Ascending aorta (tissue), 2 donors: ENCODE results near the gene PPP1R17. TPM values are rescaled to one million over a fixed set of nuclear protein-coding genes. Genes with fewer than 3 reads are reported as not detected.

ENCODE experiments used
- DNase-seq, 2 donors: peaks; one replicate each; pipeline ENCODE4 v3.0.0-alpha.2; 2019; ENCODE audit warnings: low spot score in 2 of 2
- H3K27ac ChIP-seq, 2 donors: fragments of 200-600 bp; sonication (generic); one replicate each; pipeline ENCODE4 v1.5.1; 2016 to 2017; ENCODE audit warnings: mild to moderate bottlenecking in 1 of 2
- H3K27me3 ChIP-seq: fragments of 200-600 bp; sonication (generic); one replicate; pipeline ENCODE4 v1.5.1; 2017
- H3K36me3 ChIP-seq, 2 donors: fragments of 200-600 bp; sonication (generic); one replicate each; pipeline ENCODE4 v1.5.1; 2016
- H3K4me1 ChIP-seq, 2 donors: fragments of 200-600 bp; sonication (generic); one replicate each; pipeline ENCODE4 v1.5.1; 2016 to 2017; ENCODE audit warnings: mild to moderate bottlenecking in 1 of 2
- H3K4me3 ChIP-seq, 2 donors: fragments of 200-600 bp; sonication (generic); one replicate each; pipeline ENCODE4 v1.5.1; 2016 to 2017; ENCODE audit warnings: mild to moderate bottlenecking in 1 of 2
- H3K9me3 ChIP-seq, 2 donors: fragments of 200-600 bp; sonication (generic); one replicate each; pipeline ENCODE4 v1.5.1; 2016
- intact Hi-C: fragments of 100-400 bp; cut with DNase I; formaldehyde crosslinking; loops from one replicate; pipeline ENCODE4 v1.15.1; 2023
- total RNA-seq: library from RNA; depleted of rRNA; stranded (reverse); fragments of >200 nt; gene quantifications from one replicate; pipeline ENCODE4 v1.1.0, GENCODE V29; 2016
- TF ChIP-seq, protein P1 (sequence below), 3 experiments: fragments of 200-600 bp in 2 of 3; fragments of 450-650 bp in 1 of 3; sonication (generic) in 2 of 3; IDR thresholded peaks; one replicate each; pipeline ENCODE4 v1.5.1; 2016 to 2019; ENCODE audit warnings: antibody characterized with exemption in 3 of 3, mild to moderate bottlenecking in 1 of 3, moderate library complexity in 1 of 3

PPP1R17 gene
- total RNA-seq, 1 donor from 2014 or later: not detected

DNA sequence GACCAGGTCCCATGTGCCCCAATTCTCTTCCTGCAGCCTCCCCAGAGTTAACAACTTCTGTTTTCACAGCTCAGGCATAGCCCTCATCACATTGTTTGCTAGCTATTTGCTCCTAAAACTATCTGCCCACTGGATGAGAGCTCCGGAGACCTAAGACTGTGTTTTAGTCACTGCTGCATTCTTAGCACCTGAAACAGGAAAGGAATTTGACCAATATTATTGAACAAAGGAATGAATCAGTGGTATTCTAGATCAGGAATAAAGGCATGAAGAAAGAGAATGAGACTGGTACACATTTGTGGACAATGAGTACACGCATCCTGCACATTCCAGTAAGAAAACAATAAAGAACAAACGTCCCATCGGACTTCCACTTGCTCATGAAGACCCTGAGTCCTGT is 54.8 kb downstream of the PPP1R17 start:
- no peaks in the 10 kb centered on the region for H3K9me3 ChIP-seq
- DNase-seq: no peak
- no peak overlapping the region for H3K4me3 ChIP-seq
- no peak overlapping the region for H3K27ac ChIP-seq
- intact Hi-C loops: loop anchor here (5.0 kb wide), 1 partner anchor 735 kb away; no protein-coding TSS in a partner anchor
- TF ChIP-seq, protein P1, sequence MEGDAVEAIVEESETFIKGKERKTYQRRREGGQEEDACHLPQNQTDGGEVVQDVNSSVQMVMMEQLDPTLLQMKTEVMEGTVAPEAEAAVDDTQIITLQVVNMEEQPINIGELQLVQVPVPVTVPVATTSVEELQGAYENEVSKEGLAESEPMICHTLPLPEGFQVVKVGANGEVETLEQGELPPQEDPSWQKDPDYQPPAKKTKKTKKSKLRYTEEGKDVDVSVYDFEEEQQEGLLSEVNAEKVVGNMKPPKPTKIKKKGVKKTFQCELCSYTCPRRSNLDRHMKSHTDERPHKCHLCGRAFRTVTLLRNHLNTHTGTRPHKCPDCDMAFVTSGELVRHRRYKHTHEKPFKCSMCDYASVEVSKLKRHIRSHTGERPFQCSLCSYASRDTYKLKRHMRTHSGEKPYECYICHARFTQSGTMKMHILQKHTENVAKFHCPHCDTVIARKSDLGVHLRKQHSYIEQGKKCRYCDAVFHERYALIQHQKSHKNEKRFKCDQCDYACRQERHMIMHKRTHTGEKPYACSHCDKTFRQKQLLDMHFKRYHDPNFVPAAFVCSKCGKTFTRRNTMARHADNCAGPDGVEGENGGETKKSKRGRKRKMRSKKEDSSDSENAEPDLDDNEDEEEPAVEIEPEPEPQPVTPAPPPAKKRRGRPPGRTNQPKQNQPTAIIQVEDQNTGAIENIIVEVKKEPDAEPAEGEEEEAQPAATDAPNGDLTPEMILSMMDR (IDR thresholded peaks at IDR 0.05): no peak
- H3K27me3 ChIP-seq: no peaks in the 10 kb centered on the region
- H3K4me1 ChIP-seq: no peaks in the 10 kb centered on the region
- no peaks in the 10 kb centered on the region for H3K36me3 ChIP-seq

DNA sequence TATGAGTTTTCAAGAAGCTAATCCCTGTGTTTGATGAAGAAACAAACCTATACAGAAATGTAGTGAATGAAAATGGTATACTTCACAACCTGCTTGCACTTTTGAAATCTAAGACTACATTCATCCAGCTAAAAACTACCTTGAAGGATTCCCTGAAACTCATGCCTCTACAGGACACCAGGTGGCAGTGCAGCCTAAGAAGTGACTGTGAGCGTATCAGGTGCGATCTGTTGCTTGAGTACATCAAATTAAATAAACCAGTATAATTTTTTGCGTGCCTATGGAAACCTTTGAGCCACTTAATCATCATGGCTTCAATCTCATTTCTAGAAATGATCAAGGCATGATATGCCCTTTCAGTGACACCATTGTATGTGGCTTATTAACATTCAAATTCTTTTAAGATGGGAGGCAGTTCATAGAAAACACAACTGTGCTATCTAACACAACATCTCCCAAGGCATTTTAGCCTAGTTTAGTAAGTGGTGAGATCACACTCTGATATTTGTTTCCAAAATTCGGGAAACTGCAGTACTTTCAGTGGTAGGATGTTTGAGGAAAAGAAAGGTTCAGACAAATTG is 57.4 kb downstream of the PPP1R17 start:
- H3K27me3 ChIP-seq: no peaks in the 10 kb centered on the region
- no peaks in the 10 kb centered on the region for H3K4me1 ChIP-seq
- DNase-seq: no peak
- no peak overlapping the region for H3K27ac ChIP-seq
- no peaks in the 10 kb centered on the region for H3K36me3 ChIP-seq
- H3K4me3 ChIP-seq: no peak overlapping the region
- no peaks in the 10 kb centered on the region for H3K9me3 ChIP-seq
- intact Hi-C loops: loop anchor here (1.0 to 5.0 kb wide), 2 partner anchors 460 to 733 kb away; no protein-coding TSS in a partner anchor
- TF ChIP-seq, protein P1 (IDR thresholded peaks at IDR 0.05): peak; percentile 53 to 85 (median 83)

DNA sequence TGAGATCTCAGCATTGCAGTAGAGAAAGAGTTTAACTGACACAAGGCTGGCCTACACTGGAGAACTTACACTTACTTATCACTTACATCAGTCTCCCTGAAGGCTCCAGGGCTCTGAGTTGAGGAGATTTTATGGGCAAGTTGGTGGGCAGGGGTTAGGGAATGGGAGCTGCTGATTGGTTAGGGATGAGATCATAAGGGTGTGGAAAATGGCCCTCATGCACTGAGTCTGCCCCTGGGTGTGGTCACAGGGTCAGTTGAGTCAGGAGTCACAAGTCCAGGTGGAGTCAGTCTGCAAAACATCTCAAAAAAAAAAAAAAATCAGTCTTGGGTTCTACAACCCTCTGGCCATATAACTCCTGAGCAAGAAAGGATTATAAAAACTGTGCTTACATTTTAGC is 60.5 kb downstream of the PPP1R17 start:
- no peaks in the 10 kb centered on the region for H3K4me1 ChIP-seq
- intact Hi-C loops: no loop called here
- no peak for DNase-seq

DNA sequence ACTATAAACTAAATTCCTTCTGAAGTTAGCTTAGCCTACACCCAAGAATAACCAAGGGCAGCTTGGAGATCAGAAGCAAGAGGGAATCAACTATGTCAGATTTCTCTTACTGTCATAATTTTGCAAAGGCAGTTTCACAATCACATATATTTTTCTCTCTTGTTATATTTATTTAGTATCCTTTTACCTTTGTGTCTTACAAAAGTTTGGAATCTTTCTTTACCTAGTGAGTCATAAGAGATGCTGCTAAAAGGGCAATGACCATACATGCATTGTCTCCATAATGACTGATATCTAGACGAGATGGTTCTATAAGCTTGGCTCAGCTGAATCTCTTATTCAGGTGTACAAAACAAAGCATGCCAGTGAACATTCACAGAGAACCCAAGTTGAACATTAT is 61.1 kb downstream of the PPP1R17 start:
- Histone ChIP-seq H3K36me3 (no peaks in the 10 kb centered on the region), H3K9me3 (no peaks in the 10 kb centered on the region), H3K4me1 (no peaks in the 10 kb centered on the region), H3K27me3 (no peaks in the 10 kb centered on the region), H3K27ac (no peak overlapping the region), H3K4me3 (no peak overlapping the region)
- no peak for DNase-seq
- TF ChIP-seq, protein P1 (IDR thresholded peaks at IDR 0.05): no peak
- intact Hi-C loops: no loop called here

More for the DNA sequence above, 60.5 kb downstream of the PPP1R17 start:
- Histone ChIP-seq H3K27me3 (no peaks in the 10 kb centered on the region), H3K36me3 (no peaks in the 10 kb centered on the region), H3K4me3 (no peak overlapping the region), H3K9me3 (no peaks in the 10 kb centered on the region), H3K27ac (no peak overlapping the region)
- TF ChIP-seq, protein P1 (IDR thresholded peaks at IDR 0.05): no peak

DNA sequence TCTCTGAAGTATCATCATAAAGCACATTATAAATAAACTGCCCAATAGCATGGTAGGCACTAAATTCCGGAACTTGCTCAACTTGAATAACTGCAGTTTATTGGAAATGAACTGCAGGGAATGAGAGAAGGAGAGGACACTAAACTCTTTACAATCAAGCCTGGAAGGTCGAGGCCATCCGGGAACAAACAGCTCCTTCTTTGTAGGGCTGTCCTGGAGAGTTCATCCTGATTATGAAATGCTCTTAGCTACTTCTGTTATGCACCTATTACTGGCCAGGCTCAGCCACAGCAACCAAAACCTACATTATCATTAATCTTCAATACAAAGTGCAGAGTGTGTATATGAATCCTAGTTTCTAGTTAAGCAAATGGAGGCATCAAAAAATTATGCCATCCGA is 64.7 kb downstream of the PPP1R17 start:
- Histone ChIP-seq H3K36me3 (no peaks in the 10 kb centered on the region), H3K4me3 (no peak overlapping the region), H3K9me3 (no peaks in the 10 kb centered on the region), H3K27ac (no peak overlapping the region), H3K27me3 (no peaks in the 10 kb centered on the region), H3K4me1 (no peaks in the 10 kb centered on the region)
- no peak for DNase-seq
- intact Hi-C loops: no loop called here
- TF ChIP-seq, protein P1 (IDR thresholded peaks at IDR 0.05): no peak

Other genes with a start within 250 kb of the PPP1R17 start
- not detected for gene ITPRID1, start 173.1 kb upstream of the PPP1R17 start, total RNA-seq